ENCODE measurements around the gene AGAP1.

AGAP1 gene

GRCh38 chr2:236093134-236093533 lies 599.3 kb downstream of the AGAP1 start:
- no peak for DNase-seq (ENCODE audit: low read depth in 3 of 3)

GRCh38 chr2:236095504-236095903 lies 601.7 kb downstream of the AGAP1 start:
- DNase-seq (ENCODE audit: low read depth in 3 of 3) = no peak

DNA sequence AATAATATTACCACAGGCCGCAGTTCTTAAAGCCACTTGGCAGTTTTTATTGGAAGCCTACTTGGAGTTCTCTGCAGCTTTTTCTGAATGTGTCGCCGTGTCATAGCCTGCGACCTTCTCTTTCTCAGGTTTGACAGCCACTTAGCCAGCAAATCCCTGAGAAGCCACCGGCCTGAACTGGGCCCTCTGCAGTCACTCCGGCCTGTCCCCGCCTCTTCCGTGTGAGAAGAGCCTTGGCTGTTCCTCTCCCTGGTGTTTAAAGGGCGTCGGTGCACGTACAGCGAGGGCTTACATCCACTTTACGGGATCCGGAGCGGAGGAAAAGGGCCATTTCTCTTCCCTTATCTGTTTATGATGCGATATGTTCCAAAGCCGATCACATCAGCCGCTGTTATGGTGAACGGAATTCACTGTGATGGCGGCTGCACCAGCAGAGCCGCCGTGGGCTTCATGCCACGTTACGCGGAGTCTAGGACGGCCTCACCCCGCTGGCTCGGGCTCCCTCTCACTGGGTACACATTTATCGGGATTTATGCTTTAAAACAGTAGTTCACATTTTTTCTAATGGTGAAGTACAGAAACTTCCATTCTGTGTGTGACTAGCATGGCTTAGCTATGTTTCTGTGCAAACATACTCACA lies 607.6 kb downstream of the AGAP1 start:
- DNase-seq (ENCODE audit: low read depth in 3 of 3) = no peak

- no peak for DNase-seq (ENCODE audit: low read depth in 3 of 3)
Measured at GRCh38 chr2:236102971-236103370, 609.1 kb downstream of the AGAP1 start.

- no peak for DNase-seq (ENCODE audit: low read depth in 3 of 3)
Measured at GRCh38 chr2:236103981-236104380, 610.1 kb downstream of the AGAP1 start.

GRCh38 chr2:236105955-236106607 lies 612.2 kb downstream of the AGAP1 start:
- no peak for DNase-seq (ENCODE audit: low read depth in 3 of 3)

DNA sequence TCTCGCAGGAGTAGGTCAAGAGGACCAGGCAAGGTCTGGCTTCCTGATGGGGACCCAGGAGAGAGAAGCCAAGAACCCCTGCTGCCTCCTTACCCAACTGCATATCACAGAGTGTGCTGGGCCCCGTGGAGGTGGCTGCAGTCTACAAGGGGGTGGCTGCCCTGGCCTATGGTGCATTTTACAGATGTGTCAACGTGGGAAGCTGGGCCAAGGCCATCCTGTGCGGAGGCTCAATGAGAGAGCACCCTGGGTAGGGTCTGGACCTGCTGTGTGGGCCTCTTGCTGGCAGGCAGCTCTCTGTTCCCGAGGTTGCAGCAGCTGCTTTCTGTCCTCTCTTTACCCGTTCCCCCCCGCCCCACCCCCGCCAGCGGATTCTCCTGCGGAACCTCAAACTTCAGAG lies 612.9 kb downstream of the AGAP1 start:
- DNase-seq (ENCODE audit: low read depth in 3 of 3) = no peak

- DNase-seq (ENCODE audit: low read depth in 3 of 3) = no peak
Measured at GRCh38 chr2:236107536-236107935, 613.7 kb downstream of the AGAP1 start.

DNA sequence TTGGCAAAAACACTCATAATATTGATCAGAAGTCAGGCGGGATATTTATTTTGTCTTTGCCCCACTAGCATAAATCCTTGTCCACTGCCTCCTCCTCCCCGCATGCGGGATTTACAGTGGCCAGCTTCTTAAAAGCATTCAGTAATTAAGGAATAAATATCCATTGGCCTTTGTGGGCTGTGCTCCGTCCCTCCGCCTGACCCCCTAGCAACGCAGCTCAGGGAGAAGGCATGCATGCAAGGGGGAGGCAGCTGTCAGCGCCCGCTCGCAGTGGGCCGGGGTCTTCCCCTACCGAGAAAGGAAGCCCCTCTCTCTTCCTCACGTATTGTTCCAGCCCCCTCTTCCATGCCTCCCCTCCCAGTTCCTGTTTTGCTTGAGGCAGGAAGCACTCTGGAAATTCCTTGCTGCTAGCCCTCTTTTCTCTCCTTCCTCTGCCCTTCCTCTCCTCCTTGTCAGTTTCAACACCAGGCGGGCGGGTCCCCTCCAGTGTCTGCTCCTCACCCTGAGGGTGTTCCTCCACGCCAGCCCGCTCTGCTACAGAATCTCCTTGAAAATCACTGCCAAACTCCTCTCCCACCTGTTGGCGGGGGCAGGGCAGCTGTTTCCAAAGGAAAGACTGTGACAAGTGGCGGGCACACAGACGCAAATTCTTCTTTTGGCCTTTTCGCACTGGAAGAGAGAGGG lies 614.2 kb downstream of the AGAP1 start:
- no peak for DNase-seq (ENCODE audit: low read depth in 3 of 3)

DNA sequence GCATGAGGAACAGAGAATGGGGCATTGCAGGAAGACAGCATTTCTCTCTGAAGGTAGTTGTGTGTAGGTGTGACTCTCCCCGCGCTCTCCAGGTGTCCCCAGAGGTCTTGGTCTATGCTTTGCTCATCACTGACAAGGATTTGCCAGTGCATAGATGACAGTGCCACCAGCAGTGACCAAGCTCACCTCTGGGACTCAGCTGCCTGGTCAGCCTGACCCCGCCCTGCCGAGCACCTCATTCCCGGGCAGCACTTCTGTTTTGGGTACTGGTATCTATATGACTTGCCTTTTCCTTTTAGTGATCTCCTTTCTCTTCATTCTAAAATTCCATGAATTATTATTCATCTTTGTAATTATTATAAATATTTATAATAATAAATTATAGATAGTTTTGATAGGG lies 615.2 kb downstream of the AGAP1 start:
- no peak for DNase-seq (ENCODE audit: low read depth in 3 of 3)

- DNase-seq (ENCODE audit: low read depth in 3 of 3) = no peak
Measured at GRCh38 chr2:236109473-236109872, 615.6 kb downstream of the AGAP1 start.

- no peak for DNase-seq (ENCODE audit: low read depth in 3 of 3)
Measured at GRCh38 chr2:236112466-236112865, 618.6 kb downstream of the AGAP1 start.

- DNase-seq (ENCODE audit: low read depth in 3 of 3) = no peak
Measured at GRCh38 chr2:236113425-236113824, 619.6 kb downstream of the AGAP1 start.

DNA sequence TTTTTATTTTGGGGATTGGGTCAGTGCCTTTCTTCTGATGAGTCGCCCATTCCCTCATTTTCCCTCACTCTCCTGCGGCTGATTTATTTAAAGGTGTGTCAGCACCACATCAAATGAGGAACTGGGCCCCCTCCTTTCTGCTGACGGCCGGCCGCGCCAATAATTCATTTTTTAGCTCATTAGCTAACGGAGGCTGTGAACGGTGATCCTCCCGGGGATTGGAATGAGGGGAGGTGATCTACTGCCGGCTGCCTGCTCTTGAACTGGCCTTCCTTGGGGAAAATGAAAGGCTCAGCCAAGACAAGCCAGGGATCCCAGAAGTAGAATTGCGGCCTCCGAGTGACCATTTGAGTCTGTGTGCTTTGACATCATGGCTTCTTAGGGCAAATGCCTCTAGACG lies 620.1 kb downstream of the AGAP1 start:
- DNase-seq (ENCODE audit: low read depth in 3 of 3) = no peak

DNA sequence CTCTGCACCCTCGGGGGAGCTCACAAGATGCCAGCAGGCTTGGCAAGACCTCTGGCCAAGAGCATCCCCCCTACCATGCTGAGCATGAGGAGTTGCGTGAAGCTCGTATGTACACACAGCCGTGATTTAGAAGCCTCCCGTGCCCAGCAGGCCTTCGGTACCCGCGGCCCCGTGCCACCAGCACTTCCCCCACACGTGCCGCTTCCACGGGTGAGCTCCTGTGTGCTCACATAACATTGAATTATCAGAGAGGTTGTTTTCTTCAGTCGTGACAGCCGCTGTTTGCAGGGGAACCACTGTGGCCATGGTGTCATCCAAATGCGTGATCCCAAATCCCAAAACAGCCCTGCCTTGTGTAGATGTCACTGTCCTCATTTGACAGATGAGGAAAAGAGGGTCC lies 621.1 kb downstream of the AGAP1 start:
- no peak for DNase-seq (ENCODE audit: low read depth in 3 of 3)

- DNase-seq (ENCODE audit: low read depth in 3 of 3) = no peak
Measured at GRCh38 chr2:236117401-236117800, 623.6 kb downstream of the AGAP1 start.

- no peak for DNase-seq (ENCODE audit: low read depth in 3 of 3)
Measured at GRCh38 chr2:236117861-236118269, 624.0 kb downstream of the AGAP1 start.

DNA sequence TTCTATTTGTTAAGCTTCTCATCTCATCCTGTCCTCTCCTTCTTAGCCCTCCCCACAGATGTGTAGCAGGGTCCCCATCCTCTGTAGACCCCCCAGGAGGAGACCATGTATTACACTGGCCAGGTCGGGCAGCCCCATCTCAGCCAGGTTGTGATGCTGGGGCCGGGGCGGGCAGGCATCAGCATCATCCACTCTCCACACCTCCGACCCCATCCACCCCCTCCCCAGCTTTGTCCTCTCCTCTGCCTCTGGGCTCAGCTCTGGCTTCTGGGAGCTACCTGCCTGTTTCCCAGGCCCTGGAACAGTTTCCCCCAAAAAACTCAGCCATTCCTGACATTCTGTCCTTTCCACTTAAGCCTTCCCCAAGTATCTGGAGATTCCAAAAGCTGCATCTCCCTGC lies 625.2 kb downstream of the AGAP1 start:
- DNase-seq (ENCODE audit: low read depth in 3 of 3) = no peak

GRCh38 chr2:236119476-236119875 lies 625.6 kb downstream of the AGAP1 start:
- no peak for DNase-seq (ENCODE audit: low read depth in 3 of 3)

DNA sequence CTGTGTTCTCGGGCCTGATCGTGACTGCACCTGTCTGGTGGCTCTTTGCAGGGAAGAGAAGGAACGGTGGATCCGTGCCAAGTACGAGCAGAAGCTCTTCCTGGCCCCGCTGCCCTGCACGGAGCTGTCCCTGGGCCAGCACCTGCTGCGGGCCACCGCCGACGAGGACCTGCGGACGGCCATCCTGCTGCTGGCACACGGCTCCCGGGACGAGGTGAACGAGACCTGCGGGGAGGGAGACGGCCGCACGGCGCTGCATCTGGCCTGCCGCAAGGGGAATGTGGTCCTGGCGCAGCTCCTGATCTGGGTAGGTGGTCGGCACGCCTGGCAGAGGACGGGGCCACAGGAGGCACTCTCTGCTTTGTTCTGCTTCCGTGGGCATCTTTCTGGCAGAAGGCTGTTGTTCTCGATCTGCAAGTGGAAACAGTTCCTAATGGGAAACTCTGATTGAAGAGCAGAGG lies 626.3 kb downstream of the AGAP1 start:
- DNase-seq (ENCODE audit: low read depth in 3 of 3) = no peak

GRCh38 chr2:236120829-236121228 lies 627.0 kb downstream of the AGAP1 start:
- DNase-seq (ENCODE audit: low read depth in 3 of 3) = no peak

DNA sequence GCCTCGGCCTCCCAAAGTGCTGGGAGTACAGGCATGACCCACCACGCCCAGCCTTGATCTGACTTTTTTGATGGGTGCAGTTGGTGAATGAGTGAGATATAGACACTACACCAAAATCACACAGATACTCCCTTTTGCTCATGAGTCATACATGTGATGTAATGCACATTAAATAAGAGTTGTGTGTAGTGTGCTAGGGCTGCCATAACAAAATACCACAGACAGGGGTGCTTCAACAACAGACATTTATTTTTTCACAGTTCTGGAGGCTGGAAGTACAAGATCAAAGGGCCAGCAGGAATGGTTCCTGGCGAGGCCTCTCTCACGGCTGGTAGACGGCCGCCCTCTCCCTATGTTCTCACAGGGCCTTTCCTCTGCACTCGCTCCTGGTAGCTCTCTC lies 627.7 kb downstream of the AGAP1 start:
- DNase-seq (ENCODE audit: low read depth in 3 of 3) = no peak

- DNase-seq (ENCODE audit: low read depth in 3 of 3) = no peak
Measured at GRCh38 chr2:236122236-236122635, 628.4 kb downstream of the AGAP1 start.

All from stimulated activated CD4-positive, alpha-beta T cell treated with anti-CD3 and anti-CD28 coated beads, TNF-alpha, amount 100 ng/mL, for 48 hours (primary cell).